ENCODE data around the gene TSFM.

DNA sequence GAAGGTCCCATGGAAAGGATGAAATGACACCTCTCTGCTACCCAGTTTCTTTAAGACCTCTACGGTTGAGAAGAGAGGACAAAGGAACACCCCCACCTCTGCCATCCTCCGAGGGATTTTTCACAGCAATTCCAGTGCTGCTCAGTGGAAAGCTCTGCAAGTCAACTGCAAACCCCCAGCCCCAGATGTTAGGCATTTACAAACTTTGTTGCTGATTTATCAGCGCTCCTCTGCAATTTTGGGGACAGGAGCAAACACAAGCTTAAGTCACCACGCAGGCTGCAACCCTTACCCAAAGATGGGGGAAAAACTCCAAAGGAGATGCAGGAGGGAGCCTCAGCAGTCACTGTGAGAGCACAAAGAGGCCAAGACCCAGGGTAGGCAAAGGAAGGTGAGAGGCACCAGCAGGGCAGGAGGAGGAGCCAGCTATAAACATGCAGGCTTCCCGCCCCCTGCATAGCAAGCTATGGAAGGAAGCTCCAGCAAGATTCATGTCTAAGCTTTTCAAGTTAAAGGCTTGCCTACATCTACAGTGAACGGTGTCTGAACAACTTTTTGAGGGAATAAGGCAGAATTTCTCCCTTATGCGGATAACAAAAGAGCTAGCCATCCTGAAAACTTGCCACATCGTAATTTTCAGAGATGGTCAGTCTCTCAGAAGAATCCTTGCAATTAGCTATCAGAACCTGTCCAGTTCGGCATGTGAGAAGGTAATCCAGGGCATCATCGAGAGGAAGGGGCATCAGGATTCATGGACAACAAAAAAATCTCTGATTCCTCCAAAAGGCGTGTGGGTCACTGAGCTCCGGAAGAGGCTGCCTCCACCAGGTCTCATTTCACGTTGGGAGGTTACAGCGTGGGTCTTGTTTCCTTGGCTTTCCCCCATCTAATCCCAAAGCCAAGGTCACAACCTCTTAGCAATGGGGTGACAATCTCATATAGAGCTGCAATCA lies 60.0 kb downstream of the TSFM start:
- TF ChIP-seq, protein P1, sequence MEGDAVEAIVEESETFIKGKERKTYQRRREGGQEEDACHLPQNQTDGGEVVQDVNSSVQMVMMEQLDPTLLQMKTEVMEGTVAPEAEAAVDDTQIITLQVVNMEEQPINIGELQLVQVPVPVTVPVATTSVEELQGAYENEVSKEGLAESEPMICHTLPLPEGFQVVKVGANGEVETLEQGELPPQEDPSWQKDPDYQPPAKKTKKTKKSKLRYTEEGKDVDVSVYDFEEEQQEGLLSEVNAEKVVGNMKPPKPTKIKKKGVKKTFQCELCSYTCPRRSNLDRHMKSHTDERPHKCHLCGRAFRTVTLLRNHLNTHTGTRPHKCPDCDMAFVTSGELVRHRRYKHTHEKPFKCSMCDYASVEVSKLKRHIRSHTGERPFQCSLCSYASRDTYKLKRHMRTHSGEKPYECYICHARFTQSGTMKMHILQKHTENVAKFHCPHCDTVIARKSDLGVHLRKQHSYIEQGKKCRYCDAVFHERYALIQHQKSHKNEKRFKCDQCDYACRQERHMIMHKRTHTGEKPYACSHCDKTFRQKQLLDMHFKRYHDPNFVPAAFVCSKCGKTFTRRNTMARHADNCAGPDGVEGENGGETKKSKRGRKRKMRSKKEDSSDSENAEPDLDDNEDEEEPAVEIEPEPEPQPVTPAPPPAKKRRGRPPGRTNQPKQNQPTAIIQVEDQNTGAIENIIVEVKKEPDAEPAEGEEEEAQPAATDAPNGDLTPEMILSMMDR (IDR thresholded peaks at IDR 0.05 in 4 of 5, conservative IDR thresholded peaks at IDR 0.05 in 1 of 5) = no peak
- no peak for TF ChIP-seq POLR2A (IDR thresholded peaks at IDR 0.05)
